HG02973 (cell line): ENCODE results near the gene BMP3.
A peak's percentile ranks its signal among the peaks of the same experiment; 100 is the strongest.

Experiments
- ATAC-seq: cut with Tn5 transposase; IDR thresholded peaks from one replicate; pipeline ENCODE4 v1.9.1; 2021; ENCODE audit warnings: moderate library complexity; ENCODE audit not compliant: unreplicated experiment

Gene BMP3

GRCh38 chr4:81040012-81040659 lies 9.6 kb downstream of the BMP3 start:
- ATAC-seq: no peak

DNA sequence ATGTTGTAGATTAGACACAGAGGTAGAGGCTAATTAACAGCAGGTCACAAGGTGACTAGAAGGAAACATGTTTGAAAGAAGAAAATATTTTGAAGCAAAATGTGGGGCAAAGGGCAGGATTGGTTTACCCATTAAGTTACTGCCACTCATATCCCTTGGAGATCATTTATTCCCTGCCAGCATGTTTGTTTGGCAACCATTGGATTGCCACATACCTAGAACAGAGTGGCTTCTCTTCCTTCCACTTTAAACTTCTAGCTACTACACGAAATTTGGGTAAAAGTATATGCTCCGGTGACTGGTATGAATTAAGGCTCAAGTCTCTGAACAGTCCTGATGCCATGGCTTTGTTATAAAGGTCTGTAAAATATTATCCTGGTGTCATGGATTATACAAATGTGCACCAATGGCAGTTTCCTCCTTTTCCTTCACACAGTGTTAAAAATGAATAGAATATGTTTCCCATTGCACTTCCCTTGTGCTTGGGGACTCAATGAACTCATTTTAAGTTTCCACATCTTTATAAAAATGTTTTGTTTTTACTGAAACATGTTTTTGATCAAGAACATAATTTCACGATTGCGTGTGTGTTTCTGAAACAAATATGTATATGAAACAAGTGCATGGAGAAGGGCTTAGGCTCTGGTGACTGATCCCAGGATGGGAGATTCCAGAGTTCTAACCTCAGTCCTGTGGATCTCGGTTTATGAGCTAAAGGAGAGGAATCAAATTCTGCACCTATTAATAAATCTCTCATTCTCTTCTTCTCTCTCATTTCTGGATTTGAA lies 12.3 kb downstream of the BMP3 start:
- ATAC-seq: no peak

DNA sequence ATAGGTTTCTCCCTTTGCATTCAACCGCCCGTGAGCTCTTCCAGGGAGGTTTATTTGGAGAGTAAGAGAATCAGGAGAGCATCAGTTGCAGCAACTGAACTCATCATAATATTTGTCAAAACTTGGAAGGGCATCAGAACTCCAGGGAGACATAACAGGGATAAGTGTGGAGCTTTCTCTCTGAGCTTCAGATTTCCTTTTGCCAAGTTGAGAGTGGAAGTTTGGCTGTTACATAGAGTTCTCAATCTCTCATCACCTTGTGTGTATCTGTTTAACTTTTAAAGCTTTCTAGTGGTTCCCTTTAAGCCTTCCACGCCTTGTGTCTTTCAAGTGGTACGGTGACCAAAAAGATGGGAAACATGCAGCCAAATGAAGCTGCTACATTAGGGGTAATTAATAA lies 18.8 kb downstream of the BMP3 start:
- ATAC-seq: no peak

- no peak for ATAC-seq
Observed at GRCh38 chr4:81049907-81050306, 19.4 kb downstream of the BMP3 start.

DNA sequence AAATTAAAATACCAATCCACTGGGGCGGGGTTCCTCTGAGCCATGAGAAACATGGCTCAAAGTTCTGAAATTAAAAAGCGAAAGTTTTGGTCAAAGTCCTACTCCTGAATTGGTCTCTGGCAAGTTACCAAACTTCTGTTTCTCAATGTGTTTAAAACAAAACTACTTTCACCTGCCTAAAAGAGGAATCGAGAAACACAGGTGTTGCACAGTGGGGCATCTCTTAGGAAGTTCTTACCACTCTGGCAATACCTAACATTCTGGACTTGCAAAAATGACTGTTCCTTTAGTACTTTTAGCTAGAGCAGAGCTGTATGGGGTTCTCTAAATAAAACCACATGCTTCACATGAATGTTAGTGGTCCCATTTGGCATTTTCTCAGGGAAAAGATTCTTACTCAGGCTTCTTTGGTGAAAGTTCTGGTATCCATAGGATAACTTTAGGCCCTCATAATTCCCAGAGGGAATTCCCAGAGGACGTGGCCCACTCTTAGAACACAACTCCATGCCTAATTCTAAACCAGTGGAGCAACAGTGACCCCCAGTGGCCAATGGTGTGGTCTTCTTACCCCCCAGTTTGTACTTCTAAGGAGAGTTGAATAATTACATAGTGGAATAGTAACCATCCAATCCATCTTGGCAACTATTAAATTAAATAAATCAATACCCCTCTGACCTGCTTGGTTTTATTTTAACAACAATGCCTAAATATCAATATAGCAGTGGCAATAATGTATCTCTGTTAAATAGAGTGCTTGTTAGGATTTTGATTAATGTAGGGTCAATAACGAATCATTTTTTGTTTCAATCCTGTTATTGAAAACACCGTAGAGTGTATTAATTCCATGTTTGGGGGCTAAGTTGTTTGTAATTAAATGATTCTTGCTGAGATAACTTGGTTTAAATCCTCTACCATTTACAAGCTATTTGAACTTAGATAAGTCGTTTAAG lies 21.9 kb downstream of the BMP3 start:
- ATAC-seq: peak; percentile 100

- no peak for ATAC-seq
Observed at GRCh38 chr4:81058621-81059020, 28.1 kb downstream of the BMP3 start.

GRCh38 chr4:81060587-81061343 lies 30.3 kb downstream of the BMP3 start:
- no peak for ATAC-seq

- no peak for ATAC-seq
Observed at GRCh38 chr4:81061344-81061730, 30.8 kb downstream of the BMP3 start.

- ATAC-seq: no peak
Observed at GRCh38 chr4:81062001-81062400, 31.5 kb downstream of the BMP3 start.

DNA sequence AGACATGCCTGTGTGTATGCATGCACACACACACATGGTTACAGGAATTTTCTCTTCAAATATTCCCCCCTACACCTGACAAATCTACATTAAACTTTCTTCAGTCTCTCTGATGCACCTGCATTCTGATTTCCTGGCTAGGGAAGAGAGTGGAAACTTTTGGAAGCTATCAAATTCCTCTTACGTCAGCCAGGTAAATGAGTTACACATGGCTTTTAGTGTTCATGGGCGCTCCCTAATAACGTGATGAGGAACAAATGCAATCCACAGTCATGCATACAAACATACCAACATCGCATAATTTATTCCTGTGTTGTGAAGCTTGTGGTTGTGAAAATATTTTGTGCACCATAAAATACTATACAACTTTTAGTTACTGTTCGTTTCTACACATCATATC lies 34.9 kb downstream of the BMP3 start:
- ATAC-seq: no peak

- peak; percentile 97 for ATAC-seq
Observed at GRCh38 chr4:81069706-81070331, 39.3 kb downstream of the BMP3 start.

DNA sequence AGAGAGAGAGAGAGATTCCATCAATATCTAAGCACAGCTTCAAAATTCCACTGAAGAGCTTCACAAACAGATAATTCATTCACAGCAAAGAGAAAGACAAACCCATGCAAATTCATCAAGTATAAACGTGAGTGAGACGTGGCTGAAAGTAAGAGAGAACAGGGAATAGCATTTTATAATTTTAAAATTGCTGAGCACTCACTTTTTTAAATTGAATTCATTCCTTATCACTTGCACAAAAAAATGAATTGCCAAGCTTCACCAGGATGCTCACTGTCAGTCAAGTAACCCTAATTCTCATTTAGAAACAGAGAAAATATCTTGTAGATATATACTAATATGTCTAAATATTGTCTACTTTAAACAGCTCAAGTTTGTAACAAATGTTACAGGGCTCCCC lies 40.5 kb downstream of the BMP3 start:
- no peak for ATAC-seq

GRCh38 chr4:81081156-81081555 lies 50.6 kb downstream of the BMP3 start:
- no peak for ATAC-seq

GRCh38 chr4:81084029-81084428 lies 53.5 kb downstream of the BMP3 start:
- no peak for ATAC-seq

DNA sequence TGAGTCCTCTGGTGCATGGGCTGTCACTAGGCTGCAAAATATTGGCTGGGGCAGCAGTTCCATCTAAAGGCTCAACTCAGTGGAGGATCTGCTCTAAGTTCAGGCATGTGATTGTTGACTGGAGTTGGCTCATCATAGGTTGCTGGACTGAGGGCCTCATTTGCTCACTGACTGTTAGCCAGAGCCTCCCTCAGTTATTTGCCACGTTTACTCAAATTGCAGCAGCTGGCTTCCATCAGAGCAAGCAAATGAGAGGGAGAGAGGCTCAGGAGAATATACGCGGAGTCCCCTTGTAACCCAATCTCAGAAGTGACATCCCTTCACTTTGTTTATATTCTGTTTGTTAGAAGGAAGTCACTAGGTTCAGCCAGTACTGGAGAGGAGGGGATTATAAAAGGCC lies 54.1 kb downstream of the BMP3 start:
- no peak for ATAC-seq

- ATAC-seq: no peak
Observed at GRCh38 chr4:81085291-81085690, 54.8 kb downstream of the BMP3 start.

DNA sequence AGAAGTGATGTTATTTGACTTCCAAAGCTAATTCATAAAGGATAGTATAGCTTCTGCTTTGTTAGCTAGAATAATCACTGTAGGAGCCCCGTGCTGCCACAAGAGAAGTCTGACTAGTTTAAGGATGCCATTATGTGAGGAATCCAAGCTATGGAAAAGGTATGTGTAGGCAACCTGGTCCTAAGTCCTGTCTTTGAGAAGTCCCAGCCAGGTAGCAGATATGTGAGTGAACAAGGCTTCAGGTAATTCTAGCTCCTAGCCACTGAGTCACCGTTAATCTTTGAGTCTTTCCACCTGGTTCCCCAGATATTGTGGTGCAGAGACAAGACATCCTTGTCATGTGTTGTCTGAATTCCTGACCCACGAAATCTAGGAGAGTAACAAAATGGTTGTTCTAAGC lies 55.5 kb downstream of the BMP3 start:
- no peak for ATAC-seq

- ATAC-seq: no peak
Observed at GRCh38 chr4:81093720-81094401, 63.4 kb downstream of the BMP3 start.

DNA sequence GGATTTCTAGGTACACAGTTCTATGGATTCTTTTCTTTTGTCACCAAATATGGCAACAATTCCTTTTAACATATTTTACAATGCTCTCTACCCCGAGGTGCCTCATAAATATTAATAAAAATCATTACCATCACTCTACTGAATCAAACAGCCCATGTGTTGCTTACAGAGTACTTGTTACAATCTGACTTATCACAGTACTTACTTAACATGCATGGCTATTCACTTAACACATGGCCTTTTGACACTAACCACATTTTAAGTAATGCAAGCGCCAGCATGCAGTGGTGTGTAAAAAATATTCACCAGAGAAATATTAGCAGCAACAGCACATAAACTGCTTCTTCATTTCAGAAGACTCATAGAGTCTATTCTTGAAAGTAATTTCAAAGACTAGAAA lies 64.9 kb downstream of the BMP3 start:
- ATAC-seq: no peak

- ATAC-seq: no peak
Observed at GRCh38 chr4:81096566-81096965, 66.1 kb downstream of the BMP3 start.
